GM12891 (cell line): Measurements from ENCODE around the gene LNP1.

Experiments
- DNase-seq: peaks from one replicate; pipeline ENCODE4 v3.0.0; 2011; ENCODE audit warnings: low spot score; ENCODE audit not compliant: insufficient read length
- FAIRE-seq: peaks from 2 replicates; lab custom pipeline; 2011; peaks lifted over from hg19 to GRCh38; lab: Jason Lieb, UNC
- PAX5 ChIP-seq: IDR thresholded peaks from 2 replicates; pipeline ENCODE4 v1.6.1; 2011; ENCODE audit warnings: low read length, moderate library complexity, mild to moderate bottlenecking; ENCODE audit not compliant: insufficient read depth, severe bottlenecking
- POLR2A ChIP-seq: IDR thresholded peaks from 2 replicates; pipeline ENCODE4 v1.6.1; 2011; ENCODE audit warnings: low read depth, low read length, control low read depth
- POLR2AphosphoS5 ChIP-seq: IDR thresholded peaks from 2 replicates; pipeline ENCODE4 v1.6.1; 2011; ENCODE audit warnings: low read depth, low read length, control low read depth
- POU2F2 ChIP-seq: IDR thresholded peaks from 2 replicates; pipeline ENCODE4 v1.6.1; 2011; ENCODE audit warnings: low read depth, mild to moderate bottlenecking, control low read depth, low read length, moderate library complexity
- SPI1 ChIP-seq: IDR thresholded peaks from 2 replicates; pipeline ENCODE4 v1.6.1; 2011; ENCODE audit warnings: low read depth, low read length, control low read depth
- TAF1 ChIP-seq: IDR thresholded peaks from 2 replicates; pipeline ENCODE4 v1.6.1; 2011; ENCODE audit warnings: low read depth, low read length, control low read depth

The LNP1 gene

GRCh38 chr3:100492059-100493006, 91.0 kb downstream of the LNP1 start, which contains the start of gene TMEM45A:
Gene TMEM45A, plus strand, starts transcription at chr3:100492619. Its CDS starts 62,593 bp downstream, at chr3:100555212.
- FAIRE-seq (peak; percentile 80), DNase-seq (peak; percentile 92)
- TF ChIP-seq TAF1 (no peak), SPI1 (no peak), PAX5 (no peak), POLR2A (no peak), POU2F2 (no peak), POLR2AphosphoS5 (no peak)

GRCh38 chr3:100496711-100497261, 95.4 kb downstream of the LNP1 start:
- DNase-seq, result no peak
- no peak for FAIRE-seq
- TF ChIP-seq PAX5 (no peak), SPI1 (peak; percentile 47; the same call in 1 of the 2 replicates), POLR2A (no peak)

GRCh38 chr3:100499651-100500050, 98.3 kb downstream of the LNP1 start:
- TF ChIP-seq POU2F2 (no peak), PAX5 (no peak), TAF1 (no peak), POLR2AphosphoS5 (no peak), SPI1 (no peak), POLR2A (no peak)

GRCh38 chr3:100500320-100500880, 99.1 kb downstream of the LNP1 start:
- FAIRE-seq (no peak), DNase-seq (no peak)
- TF ChIP-seq TAF1, result no peak
- TF ChIP-seq POU2F2, result no peak
- TF ChIP-seq SPI1, result no peak
- no peak for TF ChIP-seq POLR2AphosphoS5
- no peak for TF ChIP-seq POLR2A
- no peak for TF ChIP-seq PAX5

More at GRCh38 chr3:100499651-100500050, 98.3 kb downstream of the LNP1 start:
- FAIRE-seq, result no peak
- DNase-seq, result no peak

- TF ChIP-seq SPI1, result peak; percentile 34; the same call in 1 of the 2 replicates
- TF ChIP-seq TAF1, result no peak
These were observed 102.1 kb downstream of the LNP1 start for GRCh38 chr3:100503448-100503847.

More at GRCh38 chr3:100503448-100503847, 102.1 kb downstream of the LNP1 start:
- FAIRE-seq (peak; percentile 13), DNase-seq (no peak)
